Neuron (in vitro differentiated cells): Measurements from ENCODE around the gene EPHA6.

Experiments
- H2AFZ ChIP-seq: one replicate; pipeline ENCODE4 v1.6.1; 2013; ENCODE audit warnings: low read depth, mild to moderate bottlenecking, inconsistent platforms, low read length, moderate library complexity
- H3K27me3 ChIP-seq: one replicate; pipeline ENCODE4 v1.6.1; 2013; ENCODE audit warnings: low read length; ENCODE audit not compliant: insufficient read depth
- H3K36me3 ChIP-seq: one replicate; pipeline ENCODE4 v1.6.1; 2013; ENCODE audit warnings: low read length; ENCODE audit not compliant: insufficient read depth
- H3K4me1 ChIP-seq: one replicate; pipeline ENCODE4 v1.6.1; 2013; ENCODE audit warnings: low read length; ENCODE audit not compliant: insufficient read depth
- H3K4me3 ChIP-seq: 2 replicates; pipeline ENCODE4 v1.5.1; 2013; ENCODE audit warnings: mild to moderate bottlenecking, low read length, moderate library complexity
- H3K9me3 ChIP-seq: one replicate; pipeline ENCODE4 v1.6.1; 2013; ENCODE audit warnings: low read length

EPHA6 gene

GRCh38 chr3:97301114-97301513, 486.7 kb downstream of the EPHA6 start:
- Histone ChIP-seq H3K4me1 (no peaks in the 10 kb centered on the region), H3K27me3 (no peaks in the 10 kb centered on the region), H3K36me3 (no peaks in the 10 kb centered on the region), H3K4me3 (no peak overlapping the region), H2AFZ (no peak overlapping the region), H3K9me3 (no peaks in the 10 kb centered on the region)

DNA sequence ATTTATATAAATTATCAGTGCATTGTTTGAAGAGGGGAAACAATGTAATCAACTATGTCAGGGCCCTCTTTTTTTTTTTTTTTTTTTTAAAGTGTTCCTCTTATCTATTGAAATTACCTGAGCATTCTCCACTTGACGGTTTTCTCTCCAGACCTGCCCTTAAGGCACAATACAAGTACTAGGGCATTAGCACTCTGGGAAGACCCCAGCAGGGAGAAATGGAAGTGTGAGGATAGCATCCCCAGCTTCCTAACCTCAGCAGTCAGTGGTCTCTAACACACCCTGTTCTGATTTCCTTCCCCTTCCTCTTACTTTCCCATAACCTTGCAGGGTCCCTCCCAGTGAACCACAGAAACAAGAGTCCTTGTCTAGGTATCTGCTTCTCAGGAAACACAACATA, 491.8 kb downstream of the EPHA6 start:
- no peaks in the 10 kb centered on the region for H3K4me1 ChIP-seq
- H3K27me3 ChIP-seq = no peaks in the 10 kb centered on the region
- H2AFZ ChIP-seq = no peak overlapping the region
- no peaks in the 10 kb centered on the region for H3K9me3 ChIP-seq
- H3K4me3 ChIP-seq = no peak overlapping the region
- H3K36me3 ChIP-seq = no peaks in the 10 kb centered on the region

- Histone ChIP-seq H3K4me1 (no peaks in the 10 kb centered on the region), H3K27me3 (no peaks in the 10 kb centered on the region), H2AFZ (no peak overlapping the region), H3K4me3 (no peak overlapping the region), H3K36me3 (no peaks in the 10 kb centered on the region), H3K9me3 (no peaks in the 10 kb centered on the region)
Observed at GRCh38 chr3:97338375-97338774, 524.0 kb downstream of the EPHA6 start.

DNA sequence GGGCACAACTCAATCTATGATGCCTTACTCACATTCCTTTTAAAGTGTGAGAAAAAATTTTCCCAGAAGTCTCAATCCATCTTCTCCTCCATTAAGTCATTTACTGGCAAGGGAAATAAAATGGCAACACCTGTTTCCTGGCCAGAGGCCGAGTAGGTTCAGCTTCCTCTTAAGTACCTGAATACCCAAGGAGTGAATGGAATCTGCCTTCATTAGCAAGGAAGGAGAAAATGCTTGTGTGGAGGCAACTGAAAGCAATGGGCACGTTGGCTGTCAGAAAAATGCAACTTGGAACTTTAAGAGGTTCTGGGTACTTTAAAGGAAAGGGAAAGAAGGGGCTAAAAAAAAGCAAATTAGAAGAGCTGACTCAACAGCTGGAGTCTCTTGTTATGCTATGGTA, 526.5 kb downstream of the EPHA6 start:
- Histone ChIP-seq H3K9me3 (no peaks in the 10 kb centered on the region), H3K27me3 (no peaks in the 10 kb centered on the region), H2AFZ (no peak overlapping the region), H3K4me1 (no peaks in the 10 kb centered on the region), H3K36me3 (no peaks in the 10 kb centered on the region), H3K4me3 (no peak overlapping the region)

DNA sequence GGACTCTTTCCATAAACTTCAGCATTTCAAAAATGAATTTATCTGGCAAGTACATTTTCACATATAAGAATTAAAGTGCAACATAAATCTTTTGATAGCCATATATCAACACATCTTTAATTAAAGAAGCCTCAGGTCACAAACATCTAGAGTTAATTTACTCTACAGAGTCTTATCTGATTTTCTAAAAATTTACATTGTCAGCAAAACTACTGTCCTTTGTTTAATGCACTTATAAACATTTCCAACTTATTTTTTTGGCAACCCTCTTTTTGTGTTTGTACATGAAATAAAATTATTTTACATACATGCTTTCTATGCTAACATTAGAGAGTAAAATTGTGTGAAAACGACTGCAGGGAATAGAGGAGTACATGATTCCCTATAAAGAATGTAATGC, 533.4 kb downstream of the EPHA6 start:
- no peaks in the 10 kb centered on the region for H3K27me3 ChIP-seq
- H2AFZ ChIP-seq = no peak overlapping the region
- no peak overlapping the region for H3K4me3 ChIP-seq
- no peaks in the 10 kb centered on the region for H3K4me1 ChIP-seq
- H3K9me3 ChIP-seq = no peaks in the 10 kb centered on the region
- no peaks in the 10 kb centered on the region for H3K36me3 ChIP-seq

DNA sequence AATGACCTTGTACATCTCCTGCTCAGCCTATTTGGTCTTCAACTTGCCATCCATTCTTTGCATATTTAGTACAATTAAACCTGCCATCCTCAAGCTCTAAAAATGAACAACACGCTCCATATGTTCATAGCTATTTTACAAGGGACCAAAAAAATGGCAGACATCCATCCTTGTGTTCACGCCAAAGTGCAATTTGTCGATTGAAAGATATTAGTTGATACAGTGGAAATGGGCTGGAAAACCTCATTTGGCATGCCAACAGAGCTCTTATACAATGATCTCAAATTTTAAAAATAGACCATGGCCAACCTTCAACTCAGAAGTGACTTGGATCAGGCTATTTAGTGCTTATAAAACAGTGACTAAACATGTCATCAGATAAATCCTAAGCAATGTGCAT, 536.6 kb downstream of the EPHA6 start:
- Histone ChIP-seq H3K36me3 (no peaks in the 10 kb centered on the region), H2AFZ (no peak overlapping the region), H3K4me1 (no peaks in the 10 kb centered on the region), H3K4me3 (no peak overlapping the region), H3K9me3 (no peaks in the 10 kb centered on the region), H3K27me3 (no peaks in the 10 kb centered on the region)

DNA sequence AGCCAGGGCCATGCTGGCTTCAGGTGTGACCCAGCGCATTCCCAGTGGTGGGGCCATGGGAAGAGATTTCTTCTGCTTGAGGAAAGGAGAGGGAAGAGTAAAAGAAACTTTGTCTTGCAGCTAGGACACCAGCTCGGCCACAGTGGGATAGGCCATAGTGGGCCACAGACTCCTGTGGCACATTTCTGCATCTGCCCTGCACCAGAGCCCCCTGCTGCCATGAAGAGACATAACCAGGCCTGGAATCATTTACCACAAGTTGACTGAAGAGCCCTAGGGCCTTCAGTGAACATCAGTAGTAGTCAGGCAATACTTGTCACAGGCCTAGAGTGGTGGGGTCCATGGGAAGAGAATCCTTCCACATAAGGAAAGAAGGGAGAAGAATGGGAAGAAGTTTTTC, 538.8 kb downstream of the EPHA6 start:
- Histone ChIP-seq H3K4me3 (no peak overlapping the region), H3K27me3 (no peaks in the 10 kb centered on the region), H3K36me3 (no peaks in the 10 kb centered on the region), H3K4me1 (no peaks in the 10 kb centered on the region), H2AFZ (no peak overlapping the region), H3K9me3 (no peaks in the 10 kb centered on the region)

- Histone ChIP-seq H3K4me1 (no peaks in the 10 kb centered on the region), H3K9me3 (no peaks in the 10 kb centered on the region), H3K36me3 (no peaks in the 10 kb centered on the region), H3K27me3 (no peaks in the 10 kb centered on the region), H3K4me3 (no peak overlapping the region), H2AFZ (no peak overlapping the region)
Observed at GRCh38 chr3:97359977-97360376, 545.6 kb downstream of the EPHA6 start.

GRCh38 chr3:97360804-97361203, 546.4 kb downstream of the EPHA6 start:
- Histone ChIP-seq H3K4me3 (no peak overlapping the region), H3K9me3 (no peaks in the 10 kb centered on the region), H2AFZ (no peak overlapping the region), H3K36me3 (no peaks in the 10 kb centered on the region), H3K27me3 (no peaks in the 10 kb centered on the region), H3K4me1 (no peaks in the 10 kb centered on the region)

DNA sequence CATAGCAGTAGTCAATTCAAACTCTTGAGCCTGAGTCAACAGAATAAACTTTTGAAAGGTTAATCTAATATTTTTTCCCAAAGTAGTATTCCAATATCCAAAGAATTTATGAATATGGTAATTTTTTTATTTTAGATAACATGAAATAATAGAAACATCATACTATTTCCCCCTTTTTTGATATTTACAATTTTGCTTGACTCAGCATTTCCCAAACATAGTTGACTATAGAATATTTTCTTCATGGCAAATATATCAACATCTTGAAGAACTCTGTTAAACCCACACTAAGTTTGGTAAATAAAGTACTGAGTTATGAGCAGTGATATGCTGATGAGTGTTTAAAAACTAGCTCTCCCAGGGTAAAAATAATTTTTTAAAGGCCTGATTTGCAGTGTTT, 570.2 kb downstream of the EPHA6 start:
- Histone ChIP-seq H3K4me3 (no peak overlapping the region), H3K4me1 (peaks cover 3% of the 10 kb centered on the region), H3K27me3 (no peaks in the 10 kb centered on the region), H2AFZ (no peak overlapping the region), H3K36me3 (no peaks in the 10 kb centered on the region), H3K9me3 (no peaks in the 10 kb centered on the region)

GRCh38 chr3:97388774-97389173, 574.4 kb downstream of the EPHA6 start:
- no peak overlapping the region for H2AFZ ChIP-seq
- H3K9me3 ChIP-seq = no peaks in the 10 kb centered on the region
- H3K4me3 ChIP-seq = no peak overlapping the region
- H3K27me3 ChIP-seq = no peaks in the 10 kb centered on the region
- H3K4me1 ChIP-seq = no peaks in the 10 kb centered on the region
- no peaks in the 10 kb centered on the region for H3K36me3 ChIP-seq

- H3K4me1 ChIP-seq = no peaks in the 10 kb centered on the region
- no peaks in the 10 kb centered on the region for H3K36me3 ChIP-seq
- no peak overlapping the region for H2AFZ ChIP-seq
- no peak overlapping the region for H3K4me3 ChIP-seq
- no peaks in the 10 kb centered on the region for H3K9me3 ChIP-seq
- no peaks in the 10 kb centered on the region for H3K27me3 ChIP-seq
Observed at GRCh38 chr3:97389936-97390335, 575.5 kb downstream of the EPHA6 start.

GRCh38 chr3:97391167-97391566, 576.8 kb downstream of the EPHA6 start:
- H3K4me3 ChIP-seq = no peak overlapping the region
- no peak overlapping the region for H2AFZ ChIP-seq
- H3K36me3 ChIP-seq = no peaks in the 10 kb centered on the region
- no peaks in the 10 kb centered on the region for H3K4me1 ChIP-seq
- no peaks in the 10 kb centered on the region for H3K9me3 ChIP-seq
- H3K27me3 ChIP-seq = no peaks in the 10 kb centered on the region

GRCh38 chr3:97409612-97410011, 595.2 kb downstream of the EPHA6 start:
- H2AFZ ChIP-seq = no peak overlapping the region
- H3K4me1 ChIP-seq = no peaks in the 10 kb centered on the region
- no peaks in the 10 kb centered on the region for H3K36me3 ChIP-seq
- no peaks in the 10 kb centered on the region for H3K9me3 ChIP-seq
- no peak overlapping the region for H3K4me3 ChIP-seq
- no peaks in the 10 kb centered on the region for H3K27me3 ChIP-seq
